HFFc6 (cell line): Measurements from ENCODE around the gene TSGA10IP. TPM values are rescaled to one million over a fixed set of nuclear protein-coding genes. Genes with fewer than 3 reads are reported as not detected.
A peak's percentile ranks its signal among the peaks of the same experiment; 100 is the strongest.

Experiments used
- DNase-seq: peaks from one replicate; pipeline ENCODE4 v3.0.0-alpha.2; 2018
- H3K27ac Mint-ChIP-seq: 2 replicates; pipeline ENCODE4 v1.8.0; 2020; ENCODE audit warnings: mild to moderate bottlenecking, mixed read lengths
- H3K27me3 Mint-ChIP-seq: 2 replicates; pipeline ENCODE4 v1.8.0; 2021; ENCODE audit warnings: mild to moderate bottlenecking, moderate library complexity, mixed read lengths; ENCODE audit not compliant: insufficient read depth
- H3K36me3 Mint-ChIP-seq: 2 replicates; pipeline ENCODE4 v1.8.0; 2021; ENCODE audit warnings: low read depth, mixed read lengths
- H3K4me1 Mint-ChIP-seq: 2 replicates; pipeline ENCODE4 v1.8.0; 2020; ENCODE audit warnings: low read depth, mixed read lengths
- H3K4me3 Mint-ChIP-seq: 2 replicates; pipeline ENCODE4 v1.8.0; 2020; ENCODE audit warnings: mild to moderate bottlenecking, moderate library complexity, mixed read lengths
- H3K9me3 Mint-ChIP-seq: 2 replicates; pipeline ENCODE4 v1.8.0; 2020; ENCODE audit warnings: mild to moderate bottlenecking, mixed read lengths
- CTCF ChIP-seq: fragments of 200-600 bp; sonication (generic); IDR thresholded peaks from 2 replicates; pipeline ENCODE4 v1.5.0; 2021; ENCODE audit warnings: antibody characterized with exemption, mild to moderate bottlenecking
- total RNA-seq, 6 experiments: library from RNA; stranded (reverse); fragmentation: NEBNext Ultra II Directional; extraction: Animal tissue kit (Norgen Biotek cat#: 25700); gene quantifications; 2 replicates in 1 of 6; 3 replicates in 5 of 6; pipeline ENCODE4 v1.2.3, GENCODE V29; 2021

Gene TSGA10IP
- total RNA-seq, 6 experiments from 2014 or later: 0.23 TPM; not detected in 5

GRCh38 chr11:65899356-65900124, 45.7 kb upstream of the TSGA10IP start:
- peaks cover 40% of the 10 kb centered on the region for H3K36me3 Mint-ChIP-seq
- H3K27me3 Mint-ChIP-seq: peaks cover 47% of the 10 kb centered on the region

GRCh38 chr11:65900125-65900898, 45.0 kb upstream of the TSGA10IP start, which contains the start of gene FOSL1:
Gene FOSL1 (minus strand): TSS chr11:65900388. CDS start chr11:65900339, 49 bp downstream.
- Mint-ChIP-seq H3K4me1 (peaks cover 63% of the 10 kb centered on the region), H3K36me3 (peaks cover 34% of the 10 kb centered on the region), H3K27me3 (peaks cover 40% of the 10 kb centered on the region), H3K9me3 (peaks cover 12% of the 10 kb centered on the region), H3K4me3 (peak within 1 kb of the TSS; percentile 97), H3K27ac (peak within 1 kb of the TSS; percentile 95)
- TF ChIP-seq CTCF: no peak; the same call in 1 of the 2 replicates
- DNase-seq: peak; percentile 96

More at GRCh38 chr11:65899356-65900124, 45.7 kb upstream of the TSGA10IP start:
- peak; percentile 33; the same call in 1 of the 2 replicates for TF ChIP-seq CTCF
- Mint-ChIP-seq H3K9me3 (peaks cover 12% of the 10 kb centered on the region), H3K4me1 (peaks cover 68% of the 10 kb centered on the region), H3K4me3 (peak overlapping the region; percentile 97), H3K27ac (peak overlapping the region; percentile 95)
- peak; percentile 77 for DNase-seq

GRCh38 chr11:65900899-65901180, 44.4 kb upstream of the TSGA10IP start:
- DNase-seq: no peak
- H3K9me3 Mint-ChIP-seq: peaks cover 12% of the 10 kb centered on the region
- no peak for TF ChIP-seq CTCF
- peaks cover 58% of the 10 kb centered on the region for H3K4me1 Mint-ChIP-seq
- peaks cover 35% of the 10 kb centered on the region for H3K27me3 Mint-ChIP-seq
- H3K27ac Mint-ChIP-seq: peak overlapping the region; percentile 95
- H3K4me3 Mint-ChIP-seq: peak overlapping the region; percentile 67
- H3K36me3 Mint-ChIP-seq: peaks cover 29% of the 10 kb centered on the region

- peak overlapping the region; percentile 95 for H3K27ac Mint-ChIP-seq
- no peak for TF ChIP-seq CTCF
- DNase-seq: peak; percentile 93
- peak overlapping the region; percentile 68 for H3K4me3 Mint-ChIP-seq
- H3K9me3 Mint-ChIP-seq: peaks cover 5% of the 10 kb centered on the region
- H3K36me3 Mint-ChIP-seq: peaks cover 10% of the 10 kb centered on the region
- peaks cover 14% of the 10 kb centered on the region for H3K27me3 Mint-ChIP-seq
- H3K4me1 Mint-ChIP-seq: peaks cover 54% of the 10 kb centered on the region
These were observed 42.2 kb upstream of the TSGA10IP start for GRCh38 chr11:65903068-65903481.

- H3K9me3 Mint-ChIP-seq: peaks cover 3% of the 10 kb centered on the region
- peaks cover 4% of the 10 kb centered on the region for H3K36me3 Mint-ChIP-seq
- H3K27me3 Mint-ChIP-seq: peaks cover 7% of the 10 kb centered on the region
- H3K4me1 Mint-ChIP-seq: peaks cover 54% of the 10 kb centered on the region
- H3K4me3 Mint-ChIP-seq: peak overlapping the region; percentile 68
- peak overlapping the region; percentile 95 for H3K27ac Mint-ChIP-seq
- no peak for DNase-seq
- no peak for TF ChIP-seq CTCF
These were observed 41.6 kb upstream of the TSGA10IP start for GRCh38 chr11:65903715-65904114.
